HEK293 (cell line): Measurements from ENCODE around the gene DPCD.

Experiments
- GLI2 ChIP-seq: fragments of 450-650 bp; formaldehyde crosslinking; IDR thresholded peaks from 2 replicates; pipeline ENCODE4; 2017; ENCODE audit warnings: missing biosample characterization, missing genetic modification characterization, low read depth, borderline replicate concordance
- HOXD13 ChIP-seq: sonication (generic); formaldehyde crosslinking; IDR thresholded peaks from 2 replicates; pipeline ENCODE4 v1.8.0; 2022; ENCODE audit warnings: missing genetic modification reagents, borderline replicate concordance
- MYNN ChIP-seq: fragments of 450-650 bp; formaldehyde crosslinking; IDR thresholded peaks from 2 replicates; pipeline ENCODE4 v1.5.1; 2016; ENCODE audit warnings: missing biosample characterization, missing genetic modification characterization, borderline replicate concordance
- SP2 ChIP-seq: fragments of 450-650 bp; formaldehyde crosslinking; IDR thresholded peaks from 2 replicates; pipeline ENCODE4 v1.5.1; 2016; ENCODE audit warnings: missing biosample characterization, missing genetic modification characterization
- YY1 ChIP-seq: fragments of 450-650 bp; formaldehyde crosslinking; IDR thresholded peaks from 2 replicates; pipeline ENCODE4 v1.5.1; 2018; ENCODE audit warnings: missing biosample characterization, missing genetic modification characterization
- ZNF184 ChIP-seq: fragments of 450-650 bp; IDR thresholded peaks from 2 replicates; pipeline ENCODE4 v1.5.1; 2018; ENCODE audit warnings: missing biosample characterization, mild to moderate bottlenecking, missing genetic modification characterization
- ZNF416 ChIP-seq: fragments of 450-650 bp; formaldehyde crosslinking; IDR thresholded peaks from 2 replicates; pipeline ENCODE4 v1.5.1; 2016; ENCODE audit warnings: missing biosample characterization, missing genetic modification characterization
- ZNF639 ChIP-seq: fragments of 450-650 bp; formaldehyde crosslinking; IDR thresholded peaks from 2 replicates; pipeline ENCODE4 v1.5.1; 2016; ENCODE audit warnings: missing biosample characterization, missing genetic modification characterization
- ZNF670 ChIP-seq: fragments of 450-650 bp; formaldehyde crosslinking; IDR thresholded peaks from 2 replicates; pipeline ENCODE4 v1.5.1; 2016; ENCODE audit warnings: missing biosample characterization, missing genetic modification characterization, low read depth
- TF ChIP-seq, protein P1 (sequence below): fragments of 450-650 bp; formaldehyde crosslinking; IDR thresholded peaks from 2 replicates; pipeline ENCODE4 v1.5.1; 2016; ENCODE audit warnings: missing biosample characterization, missing genetic modification characterization
- TF ChIP-seq, protein P2 (sequence below): fragments of 450-650 bp; formaldehyde crosslinking; IDR thresholded peaks from 2 replicates; pipeline ENCODE4 v1.5.1; 2017; ENCODE audit warnings: missing biosample characterization, missing genetic modification characterization
- TF ChIP-seq, protein P3 (sequence below): fragments of 450-650 bp; formaldehyde crosslinking; IDR thresholded peaks from 2 replicates; pipeline ENCODE4 v1.5.1; 2016; ENCODE audit warnings: missing biosample characterization, missing genetic modification characterization

- TF ChIP-seq, protein P1, sequence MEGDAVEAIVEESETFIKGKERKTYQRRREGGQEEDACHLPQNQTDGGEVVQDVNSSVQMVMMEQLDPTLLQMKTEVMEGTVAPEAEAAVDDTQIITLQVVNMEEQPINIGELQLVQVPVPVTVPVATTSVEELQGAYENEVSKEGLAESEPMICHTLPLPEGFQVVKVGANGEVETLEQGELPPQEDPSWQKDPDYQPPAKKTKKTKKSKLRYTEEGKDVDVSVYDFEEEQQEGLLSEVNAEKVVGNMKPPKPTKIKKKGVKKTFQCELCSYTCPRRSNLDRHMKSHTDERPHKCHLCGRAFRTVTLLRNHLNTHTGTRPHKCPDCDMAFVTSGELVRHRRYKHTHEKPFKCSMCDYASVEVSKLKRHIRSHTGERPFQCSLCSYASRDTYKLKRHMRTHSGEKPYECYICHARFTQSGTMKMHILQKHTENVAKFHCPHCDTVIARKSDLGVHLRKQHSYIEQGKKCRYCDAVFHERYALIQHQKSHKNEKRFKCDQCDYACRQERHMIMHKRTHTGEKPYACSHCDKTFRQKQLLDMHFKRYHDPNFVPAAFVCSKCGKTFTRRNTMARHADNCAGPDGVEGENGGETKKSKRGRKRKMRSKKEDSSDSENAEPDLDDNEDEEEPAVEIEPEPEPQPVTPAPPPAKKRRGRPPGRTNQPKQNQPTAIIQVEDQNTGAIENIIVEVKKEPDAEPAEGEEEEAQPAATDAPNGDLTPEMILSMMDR (tag by site-specific recombination) = no peak
- no peak for TF ChIP-seq ZNF670
- no peak for TF ChIP-seq GLI2
- TF ChIP-seq ZNF639 = no peak
- TF ChIP-seq HOXD13 = no peak
- TF ChIP-seq ZNF416 = no peak
- TF ChIP-seq MYNN (tag by site-specific recombination) = no peak
- TF ChIP-seq YY1 (tag by site-specific recombination) = no peak
- TF ChIP-seq, protein P2, sequence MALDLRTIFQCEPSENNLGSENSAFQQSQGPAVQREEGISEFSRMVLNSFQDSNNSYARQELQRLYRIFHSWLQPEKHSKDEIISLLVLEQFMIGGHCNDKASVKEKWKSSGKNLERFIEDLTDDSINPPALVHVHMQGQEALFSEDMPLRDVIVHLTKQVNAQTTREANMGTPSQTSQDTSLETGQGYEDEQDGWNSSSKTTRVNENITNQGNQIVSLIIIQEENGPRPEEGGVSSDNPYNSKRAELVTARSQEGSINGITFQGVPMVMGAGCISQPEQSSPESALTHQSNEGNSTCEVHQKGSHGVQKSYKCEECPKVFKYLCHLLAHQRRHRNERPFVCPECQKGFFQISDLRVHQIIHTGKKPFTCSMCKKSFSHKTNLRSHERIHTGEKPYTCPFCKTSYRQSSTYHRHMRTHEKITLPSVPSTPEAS = no peak
- TF ChIP-seq ZNF184 (tag by site-specific recombination) = no peak
- TF ChIP-seq SP2 (tag by site-specific recombination) = no peak
- TF ChIP-seq, protein P3, sequence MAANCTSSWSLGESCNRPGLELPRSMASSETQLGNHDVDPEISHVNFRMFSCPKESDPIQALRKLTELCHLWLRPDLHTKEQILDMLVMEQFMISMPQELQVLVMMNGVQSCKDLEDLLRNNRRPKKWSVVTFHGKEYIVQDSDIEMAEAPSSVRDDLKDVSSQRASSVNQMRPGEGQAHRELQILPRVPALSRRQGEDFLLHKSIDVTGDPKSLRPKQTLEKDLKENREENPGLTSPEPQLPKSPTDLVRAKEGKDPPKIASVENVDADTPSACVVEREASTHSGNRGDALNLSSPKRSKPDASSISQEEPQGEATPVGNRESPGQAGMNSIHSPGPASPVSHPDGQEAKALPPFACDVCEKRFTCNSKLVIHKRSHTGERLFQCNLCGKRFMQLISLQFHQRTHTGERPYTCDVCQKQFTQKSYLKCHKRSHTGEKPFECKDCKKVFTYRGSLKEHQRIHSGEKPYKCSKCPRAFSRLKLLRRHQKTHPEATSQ (tag by site-specific recombination) = no peak
Measured at GRCh38 chr10:101639141-101639900, 51.2 kb downstream of the DPCD start.
